AG10803 (cell line): ENCODE measurements around the gene ANKRD63.

Experiments
- DNase-seq: peaks from one replicate; pipeline ENCODE4 v3.0.0; 2010; ENCODE audit warnings: low read depth
- H3K4me3 ChIP-seq: 2 replicates; pipeline ENCODE4 v1.5.1; 2011; ENCODE audit warnings: mild to moderate bottlenecking, low read length, control low read depth
- CTCF ChIP-seq: conservative IDR thresholded peaks from 2 replicates; pipeline ENCODE4 v1.5.1; 2011; ENCODE audit warnings: mild to moderate bottlenecking, low read length, control low read depth, inconsistent platforms

Gene ANKRD63

GRCh38 chr15:40289140-40289775 is 6.4 kb upstream of the ANKRD63 start:
- no peak for DNase-seq
- no peak overlapping the region for H3K4me3 ChIP-seq

GRCh38 chr15:40287968-40288367 is 5.1 kb upstream of the ANKRD63 start:
- H3K4me3 ChIP-seq: no peak overlapping the region
- TF ChIP-seq CTCF: no peak
- no peak for DNase-seq

More at GRCh38 chr15:40289140-40289775, 6.4 kb upstream of the ANKRD63 start:
- TF ChIP-seq CTCF: no peak

- DNase-seq: no peak
- H3K4me3 ChIP-seq: no peak overlapping the region
- no peak for TF ChIP-seq CTCF
Measured at GRCh38 chr15:40287505-40287904, 4.6 kb upstream of the ANKRD63 start.

GRCh38 chr15:40286794-40287193 is 3.9 kb upstream of the ANKRD63 start:
- no peak for TF ChIP-seq CTCF
- no peak for DNase-seq
- H3K4me3 ChIP-seq: no peak overlapping the region

GRCh38 chr15:40286061-40286532 is 3.2 kb upstream of the ANKRD63 start:
- DNase-seq: no peak
- no peak overlapping the region for H3K4me3 ChIP-seq
- TF ChIP-seq CTCF: no peak

GRCh38 chr15:40285554-40286011 is 2.7 kb upstream of the ANKRD63 start:
- H3K4me3 ChIP-seq: no peak overlapping the region
- TF ChIP-seq CTCF: no peak; the same call in 1 of the 2 replicates
- DNase-seq: no peak

GRCh38 chr15:40285151-40285550 is 2.3 kb upstream of the ANKRD63 start:
- TF ChIP-seq CTCF: no peak
- DNase-seq: peak; percentile 55
- H3K4me3 ChIP-seq: no peak overlapping the region
